T-helper 2 cell treated with Interferon-gamma antibody and Interleukin-4, amounts not matched to agents 100 ng/mL and 5 ng/mL, for 36 hours (primary cell): Measurements from ENCODE around the gene ERI2. TPM values are rescaled to one million over a fixed set of nuclear protein-coding genes. Genes with fewer than 3 reads are reported as not detected.

Source experiments
- intact Hi-C: fragments of 100-400 bp; cut with micrococcal nuclease; formaldehyde crosslinking; loops from one replicate; pipeline ENCODE4 v1.15.1; 2023
- total RNA-seq: library from RNA; stranded (reverse); gene quantifications from 2 replicates; pipeline ENCODE4 v1.2.3, GENCODE V29; 2022

The ERI2 gene
- total RNA-seq, 1 donor from 2014 or later = 16.3 TPM

DNA sequence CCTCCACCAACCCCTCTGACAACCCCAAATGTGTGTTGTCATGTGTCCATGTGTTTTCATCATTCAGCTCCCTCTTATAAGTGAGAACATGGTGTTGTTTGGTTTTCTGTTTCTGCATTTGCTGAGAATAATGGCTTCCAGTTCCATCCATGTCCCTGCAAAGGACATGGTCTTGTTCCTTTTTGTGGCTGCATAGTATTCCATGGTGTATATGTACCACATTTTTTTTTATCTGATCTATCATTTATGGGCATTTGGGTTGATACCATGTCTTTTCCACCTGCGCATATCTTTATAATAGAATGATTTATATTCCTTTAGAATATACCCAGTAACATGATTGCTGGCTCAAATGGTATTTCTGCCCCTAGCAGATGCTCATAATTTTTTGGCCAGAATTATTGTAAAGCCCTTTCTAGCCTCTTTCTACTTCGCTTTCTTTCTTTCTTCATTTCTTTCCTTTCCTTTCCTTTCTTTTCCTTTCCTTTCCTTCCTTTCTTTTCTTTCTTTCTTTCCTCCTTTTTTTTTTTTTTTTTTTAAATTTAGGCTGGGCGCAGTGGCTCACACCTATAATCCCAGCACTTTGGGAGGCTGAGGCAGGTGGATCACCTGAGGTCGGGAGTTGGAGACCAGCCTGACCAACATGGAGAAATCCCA lies 12.8 kb upstream of the ERI2 start:
- intact Hi-C loops = no loop called here

DNA sequence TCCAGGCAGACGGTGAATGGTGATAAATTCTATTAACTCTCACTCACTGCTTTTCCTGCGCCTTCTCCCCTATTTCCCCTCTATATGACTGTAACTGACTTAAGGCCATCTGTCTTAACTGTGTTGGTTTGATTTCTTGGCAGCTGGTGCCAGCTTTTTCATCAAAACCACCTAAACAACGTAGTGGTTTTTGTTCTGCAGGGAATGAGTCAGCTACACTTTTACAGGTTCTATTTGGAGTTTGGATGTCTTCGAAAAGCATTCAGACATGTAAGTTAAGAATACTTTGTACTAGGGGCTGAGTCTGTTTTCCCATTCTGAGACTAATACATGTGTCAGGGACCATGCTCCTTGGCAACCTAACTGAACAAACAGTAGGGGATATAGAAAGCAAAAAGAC lies 8.5 kb upstream of the ERI2 start:
- intact Hi-C loops = no loop called here

DNA sequence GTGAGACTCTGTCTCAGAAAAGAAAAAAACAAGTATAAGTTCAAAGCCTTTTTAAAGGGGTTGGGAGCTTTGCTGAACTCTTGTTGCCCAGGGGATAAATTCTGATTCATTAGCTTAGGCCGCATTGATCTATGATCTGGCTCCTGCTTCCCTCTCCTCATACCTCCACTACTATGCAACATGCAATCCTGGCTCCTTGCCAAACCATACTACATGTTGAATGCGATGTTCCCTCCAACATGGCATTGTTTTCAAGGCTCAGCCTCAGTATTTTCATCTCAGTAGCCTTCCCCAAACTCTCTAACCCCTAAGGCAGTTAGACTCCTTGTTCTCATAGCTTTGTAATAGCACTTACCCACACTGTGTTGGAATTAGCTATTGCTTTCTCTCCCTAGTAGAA lies 6.2 kb upstream of the ERI2 start:
- intact Hi-C loops = no loop called here

DNA sequence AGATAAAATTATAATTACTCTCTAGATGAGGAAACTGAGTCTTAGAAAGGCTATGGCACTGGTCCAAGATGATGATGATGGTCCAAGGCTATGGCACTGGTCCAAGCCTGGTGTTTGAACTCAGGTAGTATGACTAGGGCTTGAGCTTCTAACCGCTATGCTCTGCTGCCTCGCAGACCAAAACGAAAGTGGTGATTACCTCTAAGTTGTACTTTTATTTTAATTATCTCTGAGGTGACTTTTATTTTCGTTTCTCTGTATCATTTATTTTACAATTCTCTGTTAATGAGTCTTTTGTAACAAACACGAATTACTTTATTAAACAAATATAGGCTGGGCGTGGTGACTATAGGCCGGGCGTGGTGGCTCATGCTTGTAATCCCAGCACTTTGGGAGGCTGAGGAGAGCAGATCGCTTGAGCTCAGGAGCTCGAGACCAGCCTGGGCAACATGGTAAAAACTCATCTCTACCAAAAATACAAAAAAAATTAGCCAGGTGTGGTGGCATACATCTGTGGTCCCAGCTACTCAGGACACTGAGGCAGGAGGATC lies 5.7 kb upstream of the ERI2 start:
- intact Hi-C loops = no loop called here

DNA sequence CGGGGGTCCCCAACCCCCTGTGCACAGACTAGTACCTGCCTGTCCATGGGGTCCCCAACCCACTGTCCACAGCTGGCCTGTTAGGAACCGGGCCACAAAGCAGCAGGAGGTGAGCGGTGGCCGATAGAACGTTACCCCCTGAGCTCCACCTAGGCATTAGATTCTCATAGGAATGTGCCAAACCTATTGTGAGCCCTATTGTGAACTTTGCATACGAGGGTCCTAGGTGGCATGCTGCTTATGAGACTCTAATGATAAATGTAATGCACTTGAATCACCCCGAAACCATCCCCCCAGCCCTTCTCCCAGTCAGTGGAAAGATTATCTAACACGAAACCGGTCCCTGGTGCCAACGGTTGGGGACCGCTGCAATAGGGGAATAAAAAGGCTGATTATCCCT lies 1.6 kb upstream of the ERI2 start:
- intact Hi-C loops = loop anchor here (2.0 to 5.0 kb wide), 2 partner anchors 34 to 93 kb away; partner anchors contain the start of genes DCUN1D3 and LYRM1

DNA sequence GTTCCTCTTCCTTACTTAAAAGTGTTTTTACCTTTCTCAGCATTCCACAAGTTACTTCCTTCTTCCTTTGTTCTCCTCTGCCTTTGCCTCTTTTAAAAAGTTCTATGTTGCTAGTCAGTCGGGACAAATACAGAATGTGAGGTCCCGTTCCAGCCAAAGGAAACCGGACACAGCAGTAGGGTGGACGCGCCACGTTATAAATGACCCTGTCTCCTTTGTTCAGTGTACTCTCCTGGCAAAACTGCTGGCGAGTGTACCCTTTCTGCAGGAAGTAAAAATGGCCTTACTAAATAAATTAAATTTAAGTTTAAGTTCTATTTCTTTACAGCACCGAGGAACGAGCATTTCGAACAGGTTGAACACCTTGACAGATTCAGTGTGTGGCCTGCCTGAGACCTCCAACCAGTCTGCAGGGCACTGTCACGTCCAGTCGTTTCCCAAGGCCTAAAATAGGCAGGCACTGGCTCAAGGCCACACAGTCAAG lies 546 bp downstream of the ERI2 start:
- intact Hi-C loops = loop anchor here (1.0 to 5.0 kb wide), 3 partner anchors 37 to 95 kb away; partner anchors contain the start of genes DCUN1D3, LYRM1 and THUMPD1

DNA sequence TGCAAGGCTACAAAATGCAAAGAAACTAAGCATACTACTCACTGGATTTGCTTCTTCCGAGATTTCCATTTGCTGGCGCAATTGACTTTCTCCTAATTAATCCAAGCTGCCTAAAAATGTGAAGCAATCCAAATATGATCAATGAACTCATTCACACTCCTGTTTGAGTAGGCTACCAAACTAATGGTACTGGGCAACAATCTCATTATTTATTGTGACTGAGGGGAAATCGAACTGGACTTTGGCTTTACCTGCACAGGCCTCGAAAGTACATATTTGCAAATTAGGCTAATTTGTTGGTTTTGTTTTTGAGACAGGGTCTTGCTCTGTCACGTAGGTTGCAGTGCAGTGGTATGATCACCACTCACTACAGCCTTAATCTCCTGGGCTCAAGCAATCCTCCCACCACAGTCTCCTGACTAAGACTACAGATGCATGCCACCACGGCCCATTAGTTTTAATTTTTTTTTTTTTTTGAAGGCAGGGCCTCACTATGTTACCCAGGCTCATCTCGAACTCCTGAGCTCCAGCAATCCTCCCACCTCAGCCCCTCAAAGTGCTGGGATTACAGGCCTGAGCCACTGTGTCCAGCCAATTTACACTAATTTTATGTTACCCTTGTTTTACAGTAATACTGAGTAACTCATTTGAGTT lies 2.6 kb downstream of the ERI2 start:
- intact Hi-C loops = no loop called here

DNA sequence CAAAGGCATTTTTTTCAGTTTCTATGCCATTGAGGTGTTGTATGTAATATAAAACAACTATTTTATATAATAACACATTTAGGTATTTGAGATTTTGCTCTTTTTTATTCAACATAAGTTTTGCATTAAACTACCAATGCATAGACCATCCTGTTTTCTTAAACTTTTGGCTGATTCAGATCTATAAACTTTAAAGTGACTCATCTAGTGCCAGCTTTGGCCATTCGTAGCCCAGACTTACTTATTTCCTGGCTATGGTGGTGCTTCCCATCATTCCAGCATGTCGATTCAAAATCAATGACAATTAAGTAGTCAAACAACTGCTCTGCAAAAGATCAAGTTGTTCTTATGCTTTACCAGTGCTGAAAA lies 3.1 kb downstream of the ERI2 start:
- intact Hi-C loops = no loop called here

DNA sequence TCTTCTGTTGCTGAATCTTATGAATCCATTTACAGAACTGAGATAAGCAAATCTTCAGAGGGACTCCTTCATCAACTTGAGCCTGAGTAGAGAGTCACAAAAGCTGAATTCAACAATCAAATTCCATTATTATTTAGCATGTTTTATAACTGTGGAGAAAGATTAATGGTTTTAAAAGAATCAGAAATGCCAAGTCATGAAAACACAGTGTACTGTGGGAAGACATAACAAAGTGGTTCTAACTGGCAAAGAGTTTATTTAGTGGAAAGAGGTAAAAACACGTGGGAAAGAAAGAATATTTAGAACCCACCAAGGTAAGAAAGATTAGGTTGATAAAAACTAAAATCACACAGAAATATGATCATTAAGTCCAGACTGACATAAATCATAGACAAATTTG lies 5.0 kb downstream of the ERI2 start:
- intact Hi-C loops = no loop called here

DNA sequence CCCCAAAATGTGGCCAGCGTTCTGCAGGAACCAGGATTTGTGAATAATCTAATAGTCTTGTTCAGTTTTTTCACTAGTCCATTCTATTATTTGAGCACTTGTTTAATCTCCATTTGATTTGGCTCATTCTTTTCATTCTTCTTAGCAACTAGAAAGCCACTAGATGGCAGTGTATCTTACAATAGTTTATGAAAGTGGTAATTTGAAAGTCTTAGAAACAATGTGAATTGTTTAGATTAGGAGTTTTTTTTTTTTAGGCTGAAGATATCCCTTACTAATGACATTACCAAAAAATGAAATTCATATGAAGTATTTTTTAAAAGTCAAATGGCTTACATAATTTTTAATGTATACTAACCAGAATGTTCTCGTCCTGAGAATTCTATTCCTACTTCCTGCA lies 6.7 kb downstream of the ERI2 start:
- intact Hi-C loops = loop anchor here (1.0 to 2.0 kb wide), 2 partner anchors 51 to 284 kb away; no protein-coding TSS in a partner anchor

DNA sequence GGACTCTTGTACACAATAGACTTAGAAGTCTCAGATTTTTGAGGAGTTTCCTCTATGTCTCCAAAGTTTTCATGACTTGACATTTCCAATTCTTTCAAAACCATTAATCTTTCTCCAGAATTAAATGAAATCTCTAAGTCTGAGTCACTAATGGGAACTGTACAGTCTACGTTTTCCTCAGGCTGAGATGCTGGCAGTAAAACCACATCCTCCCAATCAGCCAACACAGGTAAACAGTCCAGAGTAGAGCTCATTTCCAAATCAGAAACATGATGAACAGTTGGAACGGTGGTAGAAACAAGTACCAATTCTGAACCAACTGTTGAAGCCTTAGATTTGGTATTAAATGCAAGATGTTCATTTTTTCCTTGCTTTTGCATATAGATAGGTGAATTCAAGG lies 7.9 kb downstream of the ERI2 start:
- intact Hi-C loops = loop anchor here (2.0 kb wide), 1 partner anchor 52 kb away; no protein-coding TSS in a partner anchor

DNA sequence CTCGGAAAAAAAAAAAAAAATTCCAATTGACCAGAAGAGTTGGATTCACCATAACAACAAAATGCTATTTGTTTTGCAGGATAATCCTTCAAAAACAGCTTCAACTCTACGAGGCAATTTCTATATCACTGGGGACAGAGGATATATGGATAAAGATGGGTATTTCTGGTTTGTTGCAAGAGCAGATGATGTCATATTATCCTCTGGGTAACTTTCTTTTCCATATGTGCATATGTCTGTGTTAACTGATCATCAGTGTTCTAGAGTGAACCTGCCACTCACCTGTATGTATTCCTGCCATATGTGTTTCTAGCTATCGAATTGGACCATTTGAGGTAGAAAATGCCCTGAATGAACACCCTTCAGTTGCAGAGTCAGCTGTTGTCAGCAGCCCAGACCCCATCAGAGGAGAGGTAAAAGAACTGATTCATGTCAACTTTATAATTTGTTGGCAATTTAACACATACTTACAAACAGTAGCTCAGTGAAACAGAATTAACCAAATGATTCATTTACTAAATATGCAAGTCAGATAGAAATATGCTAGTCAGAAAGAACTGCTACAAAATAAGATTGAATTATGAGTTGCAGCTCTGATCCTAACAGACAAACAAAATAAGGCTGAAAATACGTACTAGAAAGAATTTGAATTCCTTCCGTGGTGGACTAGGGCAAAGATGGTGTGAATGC lies 14.2 kb downstream of the ERI2 start:
- intact Hi-C loops = no loop called here

DNA sequence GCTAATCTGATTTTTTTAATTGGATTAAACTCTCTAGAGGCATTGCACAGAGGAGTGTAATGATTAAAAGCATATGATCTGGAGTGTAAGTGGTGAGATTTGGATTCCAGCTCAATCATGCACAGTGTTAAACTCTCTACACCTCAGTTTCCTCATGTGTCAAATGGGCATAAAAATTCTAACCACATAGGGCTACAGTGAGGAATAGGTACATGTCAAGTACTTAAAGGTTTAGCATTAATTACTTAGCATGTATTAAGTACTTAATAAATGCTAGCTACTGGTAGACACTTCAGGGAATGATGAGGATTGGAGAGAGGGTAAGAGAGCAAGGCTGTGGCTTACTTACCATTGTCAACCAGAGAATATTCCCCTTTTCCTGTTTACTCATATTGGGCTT lies 17.1 kb downstream of the ERI2 start:
- intact Hi-C loops = no loop called here

DNA sequence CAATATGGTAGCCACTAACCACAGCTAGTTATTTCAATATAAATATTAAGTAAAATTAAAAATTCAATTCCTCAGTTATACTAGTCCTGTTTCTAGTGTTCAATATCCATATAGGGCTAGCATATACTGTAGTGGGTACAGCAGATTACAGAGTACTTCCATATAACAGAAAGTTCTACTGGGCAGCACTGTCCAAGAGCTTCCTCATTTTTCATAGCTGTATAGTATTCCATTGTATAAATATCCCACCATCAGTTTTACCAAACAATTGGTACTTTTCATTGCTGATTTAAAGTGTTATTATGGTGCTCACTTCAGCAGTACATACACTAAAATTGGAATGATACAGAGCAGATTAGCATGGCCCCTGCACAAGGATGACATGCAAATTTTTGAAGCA lies 22.1 kb downstream of the ERI2 start:
- intact Hi-C loops = no loop called here

DNA sequence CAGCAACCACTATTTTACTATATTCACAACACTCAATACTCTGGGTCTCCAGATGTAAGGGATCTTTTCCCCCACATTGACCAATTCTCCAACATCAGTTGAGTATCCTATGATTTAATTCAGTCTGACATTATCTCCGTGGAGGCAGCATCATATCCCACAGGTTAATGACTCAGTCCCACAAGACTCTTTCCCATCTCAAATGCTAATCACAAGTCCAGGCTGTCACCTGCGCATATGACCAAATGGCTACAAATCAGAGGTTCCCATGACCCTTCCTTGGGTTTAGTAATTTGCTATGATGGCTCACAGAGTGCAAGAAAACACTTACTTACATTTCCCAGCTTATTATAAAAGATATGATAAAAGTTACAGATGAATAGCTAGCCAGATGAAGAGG lies 23.8 kb downstream of the ERI2 start:
- intact Hi-C loops = no loop called here

DNA sequence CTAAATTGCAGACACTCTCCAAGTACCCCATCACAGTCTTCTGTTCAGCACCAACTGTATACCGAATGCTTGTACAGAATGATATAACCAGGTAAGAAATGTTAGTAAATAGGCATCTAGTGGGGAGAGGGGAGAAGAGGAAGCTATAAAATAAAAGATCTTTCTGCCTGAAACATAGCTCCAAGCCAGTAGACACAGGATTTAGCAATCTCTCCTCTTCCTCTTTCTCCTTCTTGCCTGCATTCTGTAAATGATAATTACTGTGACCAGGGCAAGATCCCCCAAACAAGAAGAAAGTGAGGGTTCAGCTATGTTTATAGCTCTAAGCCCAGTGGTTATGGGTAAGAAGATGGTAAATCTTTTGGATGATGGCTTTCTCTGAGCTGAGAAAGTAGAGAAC lies 24.6 kb downstream of the ERI2 start:
- intact Hi-C loops = no loop called here

DNA sequence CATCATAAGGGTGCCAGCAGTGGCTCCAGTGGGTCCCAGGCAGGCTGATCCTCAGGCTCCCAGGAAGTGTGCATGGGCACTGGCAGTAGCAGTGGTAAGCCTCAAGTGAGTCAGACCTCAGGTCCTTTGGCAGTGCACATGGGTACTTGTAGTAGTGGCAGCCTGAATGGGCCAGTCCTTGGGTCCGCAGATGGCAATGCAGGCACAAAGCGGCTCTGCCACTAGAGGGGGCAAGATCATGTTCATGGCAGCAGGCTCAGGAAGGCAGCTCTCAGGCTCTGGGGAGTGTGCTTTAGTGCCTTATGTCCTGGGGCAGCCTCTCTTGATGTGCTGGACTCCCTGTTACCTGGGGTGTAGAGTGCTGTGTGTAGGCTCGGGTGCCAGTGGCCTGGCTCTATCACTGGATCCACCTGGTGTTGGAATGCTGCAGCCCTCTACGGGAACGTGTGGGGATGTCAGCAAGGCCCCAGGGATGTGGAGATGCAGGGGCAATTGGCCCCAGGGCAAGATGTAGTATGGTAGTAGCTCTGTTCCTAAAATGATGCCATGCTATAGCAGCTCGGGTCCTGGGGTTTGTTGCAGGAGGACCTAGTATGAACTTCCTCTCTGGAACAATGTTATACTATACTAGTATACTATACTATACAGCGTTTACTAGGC lies 31.4 kb downstream of the ERI2 start:
- intact Hi-C loops = no loop called here

DNA sequence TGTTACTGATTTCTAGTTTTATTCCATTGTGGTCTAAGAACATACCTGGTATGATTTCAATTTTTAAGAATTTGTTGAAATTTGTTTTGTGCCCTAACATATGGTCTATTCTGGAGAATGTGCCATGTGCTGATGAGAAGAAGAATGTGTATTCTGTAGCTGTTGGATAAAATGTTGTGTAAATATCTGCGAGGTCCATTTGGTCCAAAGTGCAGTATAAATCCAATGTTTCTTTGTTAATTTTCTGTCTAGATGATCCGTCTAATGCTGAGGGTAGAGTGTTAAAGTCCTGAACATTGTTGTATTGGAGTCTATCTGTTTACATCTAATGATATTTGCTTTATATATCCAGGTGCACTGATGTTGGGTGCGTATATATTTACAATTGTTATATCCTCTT lies 32.6 kb downstream of the ERI2 start:
- intact Hi-C loops = no loop called here

DNA sequence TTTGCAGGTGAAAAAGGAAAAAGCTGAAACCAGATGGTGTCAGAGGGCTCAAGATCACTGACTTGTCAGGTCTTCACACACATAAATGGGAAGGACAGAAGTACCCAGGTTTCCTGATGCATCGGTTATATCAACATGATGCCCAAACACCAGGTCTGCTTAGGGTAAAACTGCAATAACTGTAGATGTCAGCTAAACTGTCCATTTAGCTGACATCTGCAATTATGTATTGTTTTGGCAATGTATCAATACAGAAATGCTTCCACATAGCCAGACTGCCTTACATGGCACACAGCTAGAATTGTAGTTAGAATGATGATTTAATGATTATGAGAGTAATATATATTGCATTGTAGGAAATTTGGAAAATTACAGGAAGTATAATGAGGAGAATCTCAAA lies 37.5 kb downstream of the ERI2 start:
- intact Hi-C loops = no loop called here

DNA sequence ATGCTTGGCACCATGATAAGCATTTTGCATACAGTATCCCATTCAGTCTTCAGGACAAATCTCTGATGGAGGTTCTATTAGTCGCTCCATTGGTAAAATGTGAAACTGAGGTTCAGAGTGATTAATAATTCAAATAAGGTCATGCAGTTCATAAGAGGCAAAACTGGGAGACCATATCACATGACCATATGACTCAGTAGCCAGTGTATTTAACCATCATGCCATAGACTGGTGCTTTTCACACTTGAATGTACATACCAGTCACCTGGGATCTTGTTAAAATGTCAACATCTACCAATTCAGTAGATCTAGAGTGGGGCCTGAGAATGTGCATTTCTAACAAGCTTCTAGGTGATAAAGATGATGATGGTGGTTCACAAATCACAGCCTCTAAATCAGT lies 38.2 kb downstream of the ERI2 start:
- intact Hi-C loops = no loop called here

DNA sequence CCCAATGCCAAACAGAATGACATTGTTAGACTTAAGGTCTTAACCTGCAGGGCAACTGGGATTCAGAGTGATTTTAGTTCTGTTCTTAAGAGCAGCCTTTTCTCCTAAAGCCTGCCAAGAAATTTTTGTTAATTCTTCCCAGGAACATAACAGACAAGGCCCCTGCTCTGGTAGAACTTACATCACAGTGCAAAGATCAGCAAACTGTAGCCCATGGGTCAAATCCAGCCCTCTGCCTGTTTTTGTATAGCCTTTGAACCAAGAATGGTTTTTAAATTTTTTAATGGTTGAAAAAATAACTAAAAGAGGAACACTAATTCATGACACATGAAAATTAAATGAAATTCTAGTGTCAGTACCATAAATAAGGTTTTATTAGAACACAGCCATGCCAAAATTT lies 38.7 kb downstream of the ERI2 start:
- intact Hi-C loops = no loop called here

DNA sequence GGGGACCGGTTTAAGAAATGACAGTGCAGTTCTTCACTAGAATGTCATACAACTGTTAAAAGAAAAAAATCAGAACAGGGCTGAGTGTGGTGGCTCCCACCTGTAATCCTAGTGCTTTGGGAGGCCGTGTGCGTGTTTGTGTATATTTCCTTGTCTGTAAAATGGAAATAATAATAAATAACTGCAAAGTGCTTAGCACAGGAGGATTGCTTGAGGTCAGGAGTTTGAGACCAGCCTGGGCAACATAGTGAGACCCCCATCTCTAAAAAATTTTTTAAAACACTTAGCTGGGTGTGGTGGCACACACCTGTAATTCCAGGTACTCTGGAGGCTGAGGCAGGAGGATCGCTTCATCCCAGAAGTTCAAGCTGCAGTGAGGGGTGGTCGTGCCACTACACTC lies 40.0 kb downstream of the ERI2 start:
- intact Hi-C loops = no loop called here
